ENCODE data around the gene CD38.

Gene CD38

GRCh38 chr4:15847746-15848145, 69.6 kb downstream of the CD38 start:
- Histone ChIP-seq H3K9me3 (ENCODE audit: insufficient read depth, low read length, severe bottlenecking) (no peaks in the 10 kb centered on the region), H3K4me3 (ENCODE audit: low read depth in 1 of 2, low read length in 2 of 2) (no peak overlapping the region), H3K27me3 (ENCODE audit: insufficient read depth, low read length, poor library complexity) (no peaks in the 10 kb centered on the region), H3K4me2 (ENCODE audit: insufficient read depth, low read length) (no peak overlapping the region), H4K20me1 (ENCODE audit: insufficient read depth, low read length) (peaks cover 22% of the 10 kb centered on the region; the same call in 1 of the 2 replicates), H3K27ac (ENCODE audit: low read length) (no peak overlapping the region), H3K4me1 (ENCODE audit: insufficient read depth, low read length) (no peaks in the 10 kb centered on the region), H3K9ac (ENCODE audit: low read depth, low read length) (no peak overlapping the region), H2AFZ (ENCODE audit: low read depth, low read length) (no peak overlapping the region), H3K36me3 (ENCODE audit: insufficient read depth, low read length) (peaks cover 49% of the 10 kb centered on the region), H3K79me2 (ENCODE audit: insufficient read depth, low read length) (no peaks in the 10 kb centered on the region)
- DNase-seq (no peak), ATAC-seq (ENCODE audit: insufficient read depth, low read depth) (peak; percentile 23; the same call in 1 of the 3 replicates)
- TF ChIP-seq EZH2 (IDR thresholded peaks at IDR 0.05; ENCODE audit: borderline replicate concordance, low read depth, low read length, severe bottlenecking) (no peak), CTCF (IDR thresholded peaks at IDR 0.05; ENCODE audit: borderline replicate concordance, extremely low read depth, low read length, poor library complexity, severe bottlenecking) (no peak)

GRCh38 chr4:15848191-15848842, 70.2 kb downstream of the CD38 start:
- no peak for TF ChIP-seq EZH2 (IDR thresholded peaks at IDR 0.05; ENCODE audit: borderline replicate concordance, low read depth, low read length, severe bottlenecking)
- TF ChIP-seq CTCF (IDR thresholded peaks at IDR 0.05; ENCODE audit: borderline replicate concordance, extremely low read depth, low read length, poor library complexity, severe bottlenecking): peak; percentile 32
- no peak overlapping the region for H2AFZ ChIP-seq (ENCODE audit: low read depth, low read length)
- no peak overlapping the region for H3K4me2 ChIP-seq (ENCODE audit: insufficient read depth, low read length)
- no peak overlapping the region for H3K27ac ChIP-seq (ENCODE audit: low read length)
- H3K79me2 ChIP-seq (ENCODE audit: insufficient read depth, low read length): no peaks in the 10 kb centered on the region
- no peak overlapping the region for H3K9ac ChIP-seq (ENCODE audit: low read depth, low read length)
- DNase-seq (peak; percentile 28), ATAC-seq (ENCODE audit: insufficient read depth, low read depth) (peak; percentile 69)
- no peaks in the 10 kb centered on the region for H3K4me1 ChIP-seq (ENCODE audit: insufficient read depth, low read length)
- peaks cover 52% of the 10 kb centered on the region for H3K36me3 ChIP-seq (ENCODE audit: insufficient read depth, low read length)
- H4K20me1 ChIP-seq (ENCODE audit: insufficient read depth, low read length): peaks cover 22% of the 10 kb centered on the region; the same call in 1 of the 2 replicates
- no peaks in the 10 kb centered on the region for H3K27me3 ChIP-seq (ENCODE audit: insufficient read depth, low read length, poor library complexity)
- H3K9me3 ChIP-seq (ENCODE audit: insufficient read depth, low read length, severe bottlenecking): no peaks in the 10 kb centered on the region
- H3K4me3 ChIP-seq (ENCODE audit: low read depth in 1 of 2, low read length in 2 of 2): no peak overlapping the region

- Histone ChIP-seq H3K27ac (ENCODE audit: low read length) (no peak overlapping the region), H3K27me3 (ENCODE audit: insufficient read depth, low read length, poor library complexity) (no peaks in the 10 kb centered on the region), H2AFZ (ENCODE audit: low read depth, low read length) (no peak overlapping the region), H3K9ac (ENCODE audit: low read depth, low read length) (no peak overlapping the region), H3K9me3 (ENCODE audit: insufficient read depth, low read length, severe bottlenecking) (no peaks in the 10 kb centered on the region), H3K4me3 (ENCODE audit: low read depth in 1 of 2, low read length in 2 of 2) (no peak overlapping the region), H3K36me3 (ENCODE audit: insufficient read depth, low read length) (peaks cover 52% of the 10 kb centered on the region), H4K20me1 (ENCODE audit: insufficient read depth, low read length) (peaks cover 22% of the 10 kb centered on the region; the same call in 1 of the 2 replicates), H3K4me2 (ENCODE audit: insufficient read depth, low read length) (no peak overlapping the region), H3K79me2 (ENCODE audit: insufficient read depth, low read length) (no peaks in the 10 kb centered on the region), H3K4me1 (ENCODE audit: insufficient read depth, low read length) (no peaks in the 10 kb centered on the region)
- DNase-seq (no peak), ATAC-seq (ENCODE audit: insufficient read depth, low read depth) (no peak)
- TF ChIP-seq CTCF (IDR thresholded peaks at IDR 0.05; ENCODE audit: borderline replicate concordance, extremely low read depth, low read length, poor library complexity, severe bottlenecking) (no peak), EZH2 (IDR thresholded peaks at IDR 0.05; ENCODE audit: borderline replicate concordance, low read depth, low read length, severe bottlenecking) (no peak)
Measured at GRCh38 chr4:15851969-15852368, 73.8 kb downstream of the CD38 start.
